ENCODE data around the gene PGD. TPM values are rescaled to one million over a fixed set of nuclear protein-coding genes. Genes with fewer than 3 reads are reported as not detected.
"Not testable (repeated sequence)": the region's sequence is repeated elsewhere in the genome, so short reads cannot be mapped to it uniquely, and the experiment has no call there.

Gene PGD
- polyA plus RNA-seq, 1 experiment: 155 TPM

DNA sequence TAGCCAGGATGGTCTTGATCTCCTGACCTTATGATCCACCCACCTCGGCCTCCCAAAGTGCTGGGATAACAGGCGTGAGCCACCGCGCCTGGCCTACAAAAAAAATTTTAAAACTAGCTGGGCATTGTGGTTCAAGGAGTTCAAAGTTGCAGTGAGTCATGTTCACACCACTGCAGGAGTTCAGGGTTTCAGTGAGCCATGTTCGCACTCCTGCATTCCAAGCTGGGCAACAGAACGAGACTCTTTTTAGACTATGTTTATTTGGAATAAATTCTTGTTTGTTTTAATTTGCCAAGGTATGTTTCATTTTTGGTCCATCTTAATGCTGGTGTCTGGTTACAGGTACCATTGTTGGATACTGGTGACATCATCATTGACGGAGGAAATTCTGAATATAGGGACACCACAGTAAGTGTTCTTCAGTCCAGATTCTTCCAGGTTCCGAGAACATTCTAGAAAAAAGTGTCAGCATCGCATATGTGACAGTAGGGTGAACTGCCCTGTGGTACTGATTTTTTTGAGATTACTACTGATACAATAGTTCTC, 3.9 kb downstream of the PGD start:
- Histone ChIP-seq H3K9me3 (ENCODE audit: control insufficient read depth, insufficient read depth, low read length) (no peaks in the 10 kb centered on the region; the same call in 1 of the 2 replicates), H3K4me3 (ENCODE audit: low read depth, low read length) (no peak overlapping the region), H3K27me3 (ENCODE audit: control insufficient read depth, insufficient read depth, low read length) (no peaks in the 10 kb centered on the region), H3K27ac (ENCODE audit: low read depth, low read length) (peak overlapping the region; percentile 43)
- POLR2A ChIA-PET: interaction anchor here (0.9 to 1.7 kb wide), 3 partner anchors 13 to 25 kb away, joined by 3 to 10 read pairs (median 6); no protein-coding TSS in a partner anchor
- CTCF ChIA-PET: no interaction called here
- TF ChIP-seq CTCF (IDR thresholded peaks at IDR 0.05; ENCODE audit: low read depth, low read length): no peak
- peak; percentile 42 for DNase-seq (ENCODE audit: low read depth, low spot score)

DNA sequence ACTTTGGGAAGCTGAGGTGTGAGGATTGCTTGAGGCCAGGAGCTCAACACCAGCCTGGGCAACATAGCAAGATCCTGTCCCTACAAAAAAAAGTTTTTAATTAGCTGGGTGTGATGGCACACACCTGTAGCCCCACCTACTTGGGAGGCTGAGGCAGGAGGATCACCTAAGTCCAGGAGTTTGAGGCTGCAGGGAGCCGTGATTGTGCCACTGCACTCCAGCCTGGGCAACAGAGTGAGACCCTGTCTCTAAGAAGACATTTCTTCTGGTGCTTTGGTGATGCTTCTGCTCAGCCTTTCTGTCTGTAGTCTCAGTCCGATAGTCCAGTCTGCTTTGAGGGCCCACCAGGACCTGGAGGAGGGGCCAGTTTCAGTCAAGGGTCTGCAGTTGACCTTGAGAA, 8.3 kb downstream of the PGD start:
- ChIA-PET POLR2A (interaction anchor here (0.9 to 1.0 kb wide), 2 partner anchors 17 to 26 kb away, joined by 3 read pairs; no protein-coding TSS in a partner anchor), CTCF (interaction anchor here (0.9 kb wide), 1 partner anchor 29 kb away, joined by 3 read pairs; no protein-coding TSS in a partner anchor)
- Histone ChIP-seq H3K9me3 (ENCODE audit: control insufficient read depth, insufficient read depth, low read length) (no peaks in the 10 kb centered on the region), H3K4me3 (ENCODE audit: low read depth, low read length) (no peak overlapping the region), H3K27ac (ENCODE audit: low read depth, low read length) (no peak overlapping the region), H3K27me3 (ENCODE audit: control insufficient read depth, insufficient read depth, low read length) (no peaks in the 10 kb centered on the region)
- no peak for DNase-seq (ENCODE audit: low read depth, low spot score)
- no peak for TF ChIP-seq CTCF (IDR thresholded peaks at IDR 0.05; ENCODE audit: low read depth, low read length)

DNA sequence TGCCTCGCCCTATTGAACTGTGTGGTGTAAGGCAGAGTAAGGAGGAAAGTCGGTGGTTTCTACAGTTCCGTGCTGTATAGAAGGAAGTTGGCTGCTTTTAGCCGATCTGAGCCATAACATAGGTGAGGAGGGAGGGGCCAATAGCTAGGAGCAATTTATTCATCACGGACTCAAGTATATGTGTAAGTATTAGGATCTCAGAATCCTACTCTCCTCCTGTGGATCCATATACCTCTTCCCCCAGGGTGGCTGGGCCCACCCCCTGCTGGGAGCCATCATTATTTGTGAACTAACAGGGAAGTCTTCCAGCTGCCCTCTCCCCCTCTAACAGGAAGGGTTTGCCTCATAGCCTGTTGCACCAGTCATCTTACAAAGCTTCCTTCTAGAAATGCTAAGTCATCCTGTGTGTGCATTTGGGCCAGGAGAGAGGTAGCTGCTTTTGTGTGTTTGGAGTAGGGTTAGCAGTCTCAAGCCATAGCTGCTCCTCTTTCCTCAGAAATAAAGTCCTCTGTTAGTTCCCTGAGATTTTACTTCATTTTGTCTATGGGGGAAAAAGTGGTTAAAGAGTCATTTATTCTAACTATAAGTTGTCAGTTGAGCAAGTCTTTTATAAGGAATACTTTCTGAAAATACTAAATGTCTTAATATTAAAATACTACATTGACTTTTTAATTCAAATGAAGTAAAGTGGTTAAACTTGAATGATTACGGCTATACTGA, 16.5 kb downstream of the PGD start:
- Histone ChIP-seq H3K4me3 (ENCODE audit: low read depth, low read length) (no peak overlapping the region), H3K9me3 (ENCODE audit: control insufficient read depth, insufficient read depth, low read length) (no peaks in the 10 kb centered on the region), H3K27ac (ENCODE audit: low read depth, low read length) (peak overlapping the region; percentile 75), H3K27me3 (ENCODE audit: control insufficient read depth, insufficient read depth, low read length) (no peaks in the 10 kb centered on the region)
- ChIA-PET CTCF (interaction anchor here (0.9 to 1.7 kb wide), 3 partner anchors 12 to 38 kb away, joined by 3 to 7 read pairs (median 3); partner anchors contain the start of gene CENPS), POLR2A (interaction anchor here (1.0 to 2.9 kb wide), 7 partner anchors 9 to 205 kb away, joined by 4 to 10 read pairs (median 6); partner anchors contain the start of genes KIF1B and PGD)
- DNase-seq (ENCODE audit: low read depth, low spot score): peak; percentile 76
- no peak for TF ChIP-seq CTCF (IDR thresholded peaks at IDR 0.05; ENCODE audit: low read depth, low read length)

DNA sequence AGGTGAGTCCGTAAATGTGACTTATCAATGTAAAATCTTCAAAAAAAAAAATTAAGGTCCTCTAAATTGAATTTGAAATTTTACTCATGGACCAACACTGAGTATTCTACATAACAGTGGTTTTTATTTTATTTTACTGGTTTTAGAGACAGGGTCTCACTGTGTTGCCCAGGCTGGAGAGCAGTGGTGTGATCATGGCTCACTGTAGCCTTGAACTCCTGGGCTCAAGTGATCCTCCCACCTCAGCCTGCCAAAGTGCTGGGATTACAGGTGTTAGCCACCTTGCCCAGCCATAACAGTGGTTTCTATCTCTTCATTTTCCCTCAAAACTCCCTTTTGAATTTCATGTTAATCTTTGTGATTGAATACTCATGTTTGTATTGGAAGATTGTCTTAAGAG, 17.1 kb downstream of the PGD start:
- ChIA-PET POLR2A (interaction anchor here (1.0 to 2.9 kb wide), 7 partner anchors 8 to 206 kb away, joined by 4 to 10 read pairs (median 6); partner anchors contain the start of genes KIF1B and PGD), CTCF (interaction anchor here (0.6 to 1.7 kb wide), 4 partner anchors 12 to 1430 kb away, joined by 3 to 7 read pairs (median 4); partner anchors contain the start of gene CENPS)
- not testable (repeated sequence) for H3K9me3 ChIP-seq (ENCODE audit: control insufficient read depth, insufficient read depth, low read length); H3K4me3 ChIP-seq (ENCODE audit: low read depth, low read length); DNase-seq (ENCODE audit: low read depth, low spot score); H3K27ac ChIP-seq (ENCODE audit: low read depth, low read length); H3K27me3 ChIP-seq (ENCODE audit: control insufficient read depth, insufficient read depth, low read length)

- CTCF ChIA-PET: interaction anchor here (0.7 kb wide), 1 partner anchor 12 kb away, joined by 4 read pairs; the partner anchor contains the start of gene CENPS
- H3K9me3 ChIP-seq (ENCODE audit: control insufficient read depth, insufficient read depth, low read length); DNase-seq (ENCODE audit: low read depth, low spot score); H3K27ac ChIP-seq (ENCODE audit: low read depth, low read length); H3K4me3 ChIP-seq (ENCODE audit: low read depth, low read length); POLR2A ChIA-PET; H3K27me3 ChIP-seq (ENCODE audit: control insufficient read depth, insufficient read depth, low read length): not testable (repeated sequence)
Observed at GRCh38 chr1:10418741-10419140, 19.9 kb downstream of the PGD start.
